GM18867 (cell line): Measurements from ENCODE around the gene ATP2B3.

Experiments used
- ATAC-seq: cut with Tn5 transposase; IDR thresholded peaks from one replicate; pipeline ENCODE4 v1.9.1; 2021; ENCODE audit warnings: mild to moderate bottlenecking, moderate library complexity; ENCODE audit not compliant: unreplicated experiment

Gene ATP2B3

DNA sequence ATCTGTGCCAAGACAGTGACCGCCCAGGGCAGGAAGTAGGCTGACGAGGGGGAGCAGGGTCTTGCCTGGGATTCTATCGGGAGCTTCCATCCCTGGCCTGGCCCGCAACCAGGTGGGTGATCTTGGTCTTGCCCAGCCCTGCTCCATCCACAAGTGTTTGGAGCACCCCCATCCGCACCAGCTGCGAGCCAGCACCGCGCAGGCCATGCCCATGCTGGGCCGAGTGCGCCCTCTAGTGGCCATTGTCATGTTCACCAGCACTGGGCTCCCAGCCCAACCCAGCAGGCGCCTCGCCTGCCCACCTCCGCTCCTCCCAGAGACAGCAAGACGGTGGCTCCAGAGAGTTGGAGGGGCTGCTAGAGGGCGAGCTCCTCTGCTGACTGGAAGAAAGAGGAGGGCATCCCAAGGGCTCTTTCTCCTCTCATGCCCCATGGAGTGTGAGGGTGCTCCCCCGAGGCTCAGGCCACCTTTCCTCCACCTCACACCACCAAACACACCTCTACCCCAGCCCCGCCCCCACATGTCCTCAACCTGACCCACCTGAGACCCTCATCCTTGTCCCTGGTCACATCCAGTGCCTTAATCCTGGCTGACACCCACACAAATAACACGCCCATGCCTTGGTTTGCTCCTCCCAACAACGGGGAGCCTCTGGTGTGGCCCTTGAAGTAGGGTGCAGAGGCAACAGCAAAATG lies 9.8 kb upstream of the ATP2B3 start:
- peak; percentile 94 for ATAC-seq

- ATAC-seq, result no peak
These were observed 7.8 kb upstream of the ATP2B3 start for GRCh38 chrX:153509592-153509991.

GRCh38 chrX:153510383-153510782 lies 7.1 kb upstream of the ATP2B3 start:
- ATAC-seq, result no peak

- no peak for ATAC-seq
These were observed 5.5 kb upstream of the ATP2B3 start for GRCh38 chrX:153511784-153512500.

DNA sequence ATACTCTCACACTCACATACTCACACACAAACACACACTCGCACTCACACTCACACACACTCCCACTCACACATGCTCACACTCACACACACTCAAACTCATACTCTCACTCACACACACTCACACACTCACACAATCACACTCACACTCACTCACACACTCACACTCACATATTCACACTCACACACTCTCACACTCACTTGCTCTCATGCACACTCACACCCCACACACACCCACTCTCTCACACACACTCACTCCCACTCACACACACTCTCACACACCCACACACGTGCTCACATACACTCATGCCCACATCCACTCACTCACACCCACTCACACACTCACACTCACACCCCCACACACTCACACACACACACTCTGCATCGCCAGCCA lies 4.9 kb upstream of the ATP2B3 start:
- ATAC-seq, result no peak

DNA sequence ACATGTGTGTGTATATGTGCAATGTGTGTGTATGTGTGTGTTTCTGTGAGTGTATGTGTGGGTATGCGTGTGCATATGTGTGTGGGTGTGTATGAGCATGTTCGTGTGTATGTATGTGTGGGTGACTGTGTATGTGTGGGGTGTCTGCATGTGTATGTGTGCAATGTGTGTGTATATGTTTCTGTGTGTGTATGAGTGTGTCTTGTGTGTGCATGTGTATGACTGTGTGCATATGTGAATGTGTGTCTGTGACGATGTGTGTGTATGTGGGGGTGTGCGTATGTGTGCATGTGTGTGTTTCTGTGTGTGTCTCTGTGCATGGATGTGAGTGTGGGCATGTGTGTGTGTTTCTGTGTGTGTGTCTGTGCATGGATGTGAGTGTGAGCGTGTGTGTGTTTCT lies 4.2 kb upstream of the ATP2B3 start:
- ATAC-seq, result no peak

- ATAC-seq, result no peak
These were observed 3.2 kb upstream of the ATP2B3 start for GRCh38 chrX:153514259-153514658.

DNA sequence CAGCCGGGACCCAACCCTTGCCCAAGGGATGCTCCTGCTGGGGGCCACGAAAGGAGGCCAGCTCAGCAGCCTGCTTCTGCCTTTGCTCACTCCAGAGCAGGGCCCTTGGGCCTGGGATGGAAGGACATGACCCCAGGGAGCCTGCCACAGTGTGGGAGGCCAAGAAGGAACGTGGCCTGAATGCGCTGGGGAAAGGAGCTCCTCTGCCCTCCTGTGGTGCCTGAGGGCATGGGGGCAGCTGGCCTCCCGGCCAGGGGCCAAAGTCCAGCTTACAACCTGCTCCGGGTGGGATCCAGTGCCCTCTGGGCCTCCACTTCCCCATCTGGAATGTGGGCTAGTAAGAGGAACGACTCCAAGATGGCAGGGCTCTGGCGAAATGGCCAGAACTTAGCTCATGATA lies 2.0 kb upstream of the ATP2B3 start:
- ATAC-seq, result no peak

GRCh38 chrX:153516073-153516472 lies 1.4 kb upstream of the ATP2B3 start:
- ATAC-seq, result no peak

GRCh38 chrX:153517946-153518834 lies 748 bp downstream of the ATP2B3 start:
- ATAC-seq, result no peak

DNA sequence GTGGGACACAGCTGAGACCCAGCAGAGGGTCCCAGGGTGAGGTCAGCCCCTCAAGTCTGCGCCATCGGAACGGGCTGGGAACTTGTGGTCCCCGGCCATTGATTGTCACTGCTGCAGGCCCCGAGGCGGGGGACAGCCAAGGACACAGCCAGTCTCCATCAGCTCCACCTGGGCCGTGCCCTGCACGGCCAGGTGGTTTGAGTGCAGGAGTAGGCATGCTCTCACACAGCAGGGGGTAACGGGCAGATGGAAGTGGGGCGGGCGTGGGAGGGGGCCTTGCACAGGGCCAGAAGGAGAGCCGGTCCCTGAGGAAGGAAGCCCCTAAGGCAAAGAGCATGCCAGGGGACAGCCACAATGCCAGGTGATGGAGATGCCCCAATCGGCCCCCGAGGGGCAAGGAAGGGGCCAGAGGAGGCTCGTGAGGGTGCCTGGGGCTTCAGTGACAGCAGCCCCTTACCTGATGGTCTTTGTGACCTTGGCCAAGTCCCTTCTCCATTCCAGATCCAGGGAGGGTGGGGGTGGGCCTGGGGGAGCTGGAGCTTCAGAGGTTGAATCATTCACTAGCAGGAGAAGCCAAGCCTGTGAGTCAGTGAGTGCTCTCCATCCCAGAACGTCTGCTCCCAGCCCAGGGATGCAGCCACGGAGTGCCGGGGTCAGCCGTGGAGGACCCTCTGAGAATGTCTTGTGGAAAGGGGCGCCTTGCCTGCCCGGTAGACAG lies 2.3 kb downstream of the ATP2B3 start:
- ATAC-seq, result no peak

- no peak for ATAC-seq
These were observed 3.0 kb downstream of the ATP2B3 start for GRCh38 chrX:153520287-153520917.

DNA sequence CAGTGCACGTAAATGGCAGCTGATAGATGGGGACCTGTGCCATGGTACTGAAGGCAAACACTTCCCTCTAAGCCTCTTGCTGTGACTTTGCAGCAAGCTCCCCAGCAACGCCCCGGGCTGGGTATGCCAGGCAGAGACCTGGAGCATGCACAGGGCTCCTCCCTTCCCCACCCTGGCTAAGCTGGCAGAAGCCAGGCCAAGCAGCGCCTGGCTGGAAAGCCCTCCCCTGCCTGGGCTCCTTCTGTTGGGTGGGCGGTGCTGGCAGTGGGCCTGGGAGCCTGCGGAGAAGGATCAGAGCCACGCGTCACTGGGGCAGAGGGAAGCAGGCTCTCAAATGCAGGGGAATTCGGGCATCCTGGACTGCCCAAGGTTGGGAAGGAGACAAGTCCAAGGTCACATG lies 3.6 kb downstream of the ATP2B3 start:
- ATAC-seq, result no peak

DNA sequence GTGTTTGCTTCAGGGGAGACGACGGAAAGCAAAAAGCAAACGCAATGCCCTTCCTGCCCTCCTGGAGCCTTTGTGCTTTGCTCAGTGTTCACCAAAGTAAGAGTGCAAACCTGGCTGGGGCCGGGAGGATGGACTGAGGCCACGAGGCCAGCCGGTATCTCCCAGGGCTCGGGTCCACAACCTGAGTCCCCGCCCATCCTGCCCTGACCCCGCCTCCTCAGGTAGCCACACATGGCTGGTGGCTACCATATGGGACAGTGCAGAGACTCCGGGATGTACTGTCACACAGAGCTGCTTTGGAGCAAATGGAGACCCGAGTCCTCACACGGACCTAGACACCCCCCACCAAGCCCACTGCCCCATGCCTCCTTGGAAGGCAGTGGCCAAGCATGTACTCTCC lies 4.8 kb downstream of the ATP2B3 start:
- no peak for ATAC-seq

GRCh38 chrX:153523269-153523668 lies 5.8 kb downstream of the ATP2B3 start:
- ATAC-seq, result no peak

GRCh38 chrX:153524234-153524633 lies 6.8 kb downstream of the ATP2B3 start:
- no peak for ATAC-seq

DNA sequence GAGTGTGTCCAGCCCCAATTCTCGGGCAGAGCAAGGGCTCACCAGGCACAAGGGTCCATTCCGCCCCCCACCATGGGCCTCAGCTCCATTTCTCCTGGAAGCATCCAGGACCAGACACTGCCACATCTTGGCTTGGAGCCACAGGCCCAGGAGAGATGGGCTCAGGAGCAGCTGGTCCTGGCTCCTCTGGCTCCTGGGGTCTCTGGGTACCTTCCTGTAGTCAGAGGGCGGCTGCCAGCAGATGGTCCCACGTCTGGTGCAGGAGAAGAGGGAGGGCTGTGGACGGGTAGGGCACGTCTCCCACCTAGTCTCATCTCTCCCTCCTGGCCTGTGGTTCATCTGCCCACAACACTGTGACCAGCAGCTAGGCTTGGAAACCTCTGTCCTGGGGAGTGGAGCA lies 8.0 kb downstream of the ATP2B3 start:
- ATAC-seq, result no peak

DNA sequence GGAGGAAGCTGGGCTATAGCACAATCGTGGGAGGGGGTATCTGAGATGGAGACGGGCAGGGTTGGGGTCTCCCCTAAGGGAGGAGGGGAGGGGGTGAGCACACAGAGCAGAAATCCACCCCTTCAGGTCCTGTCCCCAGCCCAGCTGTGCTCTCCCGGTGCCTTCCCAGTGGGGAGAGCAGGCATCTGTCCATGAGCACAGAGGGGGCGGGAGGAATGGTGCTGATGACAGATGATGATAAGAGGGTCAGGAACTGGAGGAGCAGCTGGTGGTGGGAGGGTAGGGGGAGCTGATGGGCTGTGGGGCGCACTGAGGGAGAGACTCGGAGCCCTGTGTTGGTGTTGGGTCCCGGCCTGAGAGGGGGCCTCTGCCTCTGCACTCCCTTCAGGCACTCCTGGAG lies 8.6 kb downstream of the ATP2B3 start:
- ATAC-seq, result no peak

- no peak for ATAC-seq
These were observed 9.4 kb downstream of the ATP2B3 start for GRCh38 chrX:153526801-153527200.

DNA sequence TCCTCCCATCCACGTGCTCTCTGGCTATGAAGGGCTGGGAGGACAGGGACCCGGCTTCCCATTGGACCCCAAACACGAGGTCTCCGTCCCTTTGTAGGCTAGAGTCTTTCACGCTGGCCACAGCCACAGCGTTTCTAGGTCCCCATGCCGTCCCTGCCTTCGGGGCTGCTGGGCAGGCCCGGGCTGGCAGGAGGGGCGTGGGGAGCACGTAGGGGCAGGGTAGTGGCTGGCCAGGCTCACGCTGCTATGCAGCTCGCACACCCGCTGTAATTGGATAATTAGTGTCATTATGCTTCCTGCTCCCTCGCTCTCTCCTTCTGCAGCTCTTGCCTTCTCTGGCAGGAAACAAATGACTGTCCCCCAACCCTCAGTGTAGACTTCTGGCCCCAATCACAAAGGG lies 9.8 kb downstream of the ATP2B3 start:
- ATAC-seq, result no peak
